ENCODE measurements around the gene BMF.

Gene BMF

DNA sequence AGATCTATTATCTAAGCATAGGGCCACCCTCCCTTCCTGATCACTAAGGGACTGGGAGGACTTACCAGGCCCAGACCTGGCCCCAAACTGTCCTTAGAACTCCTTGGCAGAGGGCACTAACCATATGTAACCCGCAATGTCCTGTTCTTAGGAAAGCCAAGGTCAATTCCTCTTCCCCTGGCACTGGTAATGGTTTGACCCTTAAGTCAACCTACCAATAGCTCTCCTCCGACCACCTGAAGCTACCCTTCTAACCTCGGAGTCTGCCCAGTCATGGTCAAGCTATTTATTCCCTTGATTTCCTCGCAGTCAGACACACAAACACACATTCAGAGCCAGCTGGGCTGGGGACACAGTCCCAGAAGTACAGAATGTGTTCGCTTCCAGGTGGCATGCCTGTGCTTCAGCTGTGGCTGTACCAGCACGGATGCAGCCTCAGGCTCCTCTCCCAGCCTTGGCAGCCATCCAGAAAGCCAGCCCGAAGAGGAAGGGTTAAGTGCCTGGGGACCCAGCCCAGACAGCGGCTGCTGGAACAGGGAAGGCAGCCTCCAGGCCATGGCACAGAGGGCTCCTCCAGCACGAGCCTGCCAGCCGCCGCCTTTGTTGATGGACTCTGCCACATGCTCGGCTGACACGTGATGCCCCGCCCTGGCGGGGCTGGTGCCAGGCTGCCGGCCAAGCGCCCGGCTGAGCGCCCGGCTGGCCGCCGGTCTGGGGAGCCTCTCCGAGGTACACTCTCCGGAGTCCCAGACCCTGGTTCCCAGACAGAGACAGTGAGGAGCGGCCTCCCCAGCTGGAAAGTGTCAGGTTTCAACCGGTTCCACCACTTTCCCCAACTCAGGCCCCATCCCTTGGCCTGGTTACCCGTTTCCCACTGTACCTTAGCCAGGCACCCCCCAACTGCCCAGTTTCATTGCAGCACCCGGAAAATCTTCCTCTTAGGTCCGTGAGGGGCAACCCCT, 5.5 kb downstream of the BMF start:
- TF ChIP-seq ZNF274 (IDR thresholded peaks at IDR 0.05; ENCODE audit: low read depth, low read length) = no peak
- no peak overlapping the region for H3K4me3 ChIP-seq (ENCODE audit: low read length)

DNA sequence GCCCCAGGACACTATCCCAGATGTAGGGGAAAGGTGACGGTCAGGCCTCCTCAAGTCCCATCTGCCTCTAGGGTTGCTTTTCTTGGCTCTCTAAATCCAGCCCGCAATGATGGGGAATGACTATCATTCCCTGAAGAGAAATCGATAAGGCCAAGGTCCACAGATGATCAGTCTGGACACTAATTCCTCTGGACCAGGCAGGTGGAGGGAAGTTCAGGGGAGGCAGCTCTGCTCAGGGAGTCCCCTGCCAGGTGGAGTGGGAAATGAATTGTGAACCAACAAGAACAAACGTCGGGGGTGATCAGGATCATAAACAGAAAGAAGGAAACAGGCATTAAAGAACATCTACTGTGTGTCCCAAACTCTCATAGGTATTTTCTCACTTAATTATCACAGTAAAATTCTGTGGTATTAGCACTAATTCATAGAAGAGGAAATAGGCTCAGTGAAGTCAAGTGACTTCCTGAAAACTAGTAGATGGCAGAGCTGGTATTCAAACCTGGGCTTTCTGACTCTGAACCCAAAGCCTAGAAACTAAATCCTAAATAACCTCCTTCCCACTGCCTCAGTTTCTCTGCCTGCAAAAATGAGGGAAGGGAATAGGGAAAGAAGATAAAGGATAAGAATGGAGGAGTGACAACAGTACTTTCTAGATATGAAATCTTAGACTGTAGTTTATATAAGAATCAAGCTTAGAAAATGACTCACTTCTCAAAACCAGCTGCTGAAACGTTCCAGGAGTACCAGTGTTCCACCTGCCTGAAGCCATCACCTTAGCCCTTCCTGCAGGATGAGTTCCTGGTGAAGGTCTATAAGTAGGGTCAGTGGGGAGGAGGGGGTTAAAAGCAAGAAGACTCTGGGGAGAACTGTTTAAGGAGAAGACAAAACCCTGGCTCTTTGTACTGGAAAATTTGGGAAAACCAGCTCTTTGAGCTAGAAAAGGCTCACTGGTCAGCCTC, 7.5 kb downstream of the BMF start:
- no peak for TF ChIP-seq ZNF274 (IDR thresholded peaks at IDR 0.05; ENCODE audit: low read depth, low read length)
- no peak overlapping the region; the same call in 1 of the 2 replicates for H3K4me3 ChIP-seq (ENCODE audit: low read length)

DNA sequence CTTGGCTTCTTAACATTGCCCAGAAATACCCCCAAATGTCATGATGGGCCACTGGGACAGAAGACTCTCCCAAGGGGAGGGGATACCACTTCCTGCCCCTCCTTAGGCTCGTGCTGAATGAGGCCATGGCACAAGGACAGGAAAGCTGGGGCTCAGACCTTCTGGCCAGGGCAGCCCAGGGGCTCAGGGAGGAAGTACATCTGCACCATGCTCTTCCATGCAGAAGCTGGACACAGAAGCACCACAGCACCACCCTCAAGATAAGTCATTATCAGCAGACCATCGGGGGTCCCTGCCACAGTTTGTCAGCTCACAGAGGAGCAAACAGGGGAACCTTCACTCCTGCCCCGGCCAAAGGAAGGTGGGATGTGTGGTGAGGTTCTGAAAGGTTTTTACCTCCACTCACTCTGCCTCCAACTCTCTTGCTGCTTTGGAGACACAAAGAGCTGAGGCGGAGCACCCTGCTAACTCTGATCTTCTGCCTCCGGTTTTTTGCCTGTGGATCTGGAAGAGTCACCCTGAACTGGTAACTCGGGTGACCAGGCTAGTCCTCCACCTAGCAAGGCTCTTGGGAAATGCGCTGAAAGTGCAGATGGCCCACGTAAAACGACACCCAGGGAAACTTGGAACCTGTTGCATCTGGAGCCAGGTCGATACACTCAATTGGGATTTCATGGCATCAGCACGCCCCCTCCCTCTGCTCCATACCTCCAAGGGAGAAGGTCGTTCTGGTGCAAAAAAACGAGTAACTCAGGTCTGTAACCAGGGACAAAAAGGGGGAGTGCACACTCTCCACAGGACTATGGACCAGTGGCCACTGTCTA, 8.3 kb downstream of the BMF start:
- no peak for TF ChIP-seq ZNF274 (IDR thresholded peaks at IDR 0.05; ENCODE audit: low read depth, low read length)
- H3K4me3 ChIP-seq (ENCODE audit: low read length) = no peak overlapping the region; the same call in 1 of the 2 replicates

DNA sequence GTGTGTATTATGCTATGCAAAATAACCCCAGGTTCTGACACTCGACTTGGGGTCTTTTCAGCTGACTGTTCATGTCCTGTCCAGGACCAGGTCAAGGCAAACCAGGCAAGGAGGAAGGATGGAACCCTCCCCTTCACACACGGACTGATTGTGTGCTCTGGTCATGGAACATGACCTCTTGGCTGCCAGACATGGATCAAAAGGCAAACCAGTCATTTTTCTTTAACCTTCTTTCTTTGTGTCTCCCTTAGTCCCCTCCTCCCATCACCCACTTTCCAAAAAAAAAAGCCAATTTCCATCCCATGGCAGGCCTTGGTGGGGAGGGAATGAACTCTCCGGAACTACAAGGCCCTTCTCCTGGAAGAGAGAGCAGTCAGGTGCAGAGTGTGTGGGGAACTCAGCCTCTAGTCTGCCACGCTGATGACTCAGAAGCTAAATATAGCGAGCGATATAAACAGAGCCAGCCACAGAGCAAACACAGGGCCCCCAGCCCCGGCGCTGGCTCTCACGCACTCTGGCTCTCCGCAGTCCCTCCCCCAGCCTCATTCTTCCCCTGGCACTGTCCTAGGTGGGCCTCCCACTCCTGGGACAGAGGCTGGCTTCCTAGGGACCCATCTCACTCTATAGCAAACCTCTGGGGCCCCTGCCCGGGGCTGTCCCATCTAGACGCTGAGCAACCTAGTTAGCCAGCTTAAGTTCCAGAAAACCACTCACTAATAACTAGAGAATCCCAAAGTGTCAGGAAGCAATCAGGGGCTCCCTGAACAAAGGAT, 10.0 kb downstream of the BMF start:
- no peak for TF ChIP-seq ZNF274 (IDR thresholded peaks at IDR 0.05; ENCODE audit: low read depth, low read length)
- H3K4me3 ChIP-seq (ENCODE audit: low read length) = peak overlapping the region; percentile 7; the same call in 1 of the 2 replicates

DNA sequence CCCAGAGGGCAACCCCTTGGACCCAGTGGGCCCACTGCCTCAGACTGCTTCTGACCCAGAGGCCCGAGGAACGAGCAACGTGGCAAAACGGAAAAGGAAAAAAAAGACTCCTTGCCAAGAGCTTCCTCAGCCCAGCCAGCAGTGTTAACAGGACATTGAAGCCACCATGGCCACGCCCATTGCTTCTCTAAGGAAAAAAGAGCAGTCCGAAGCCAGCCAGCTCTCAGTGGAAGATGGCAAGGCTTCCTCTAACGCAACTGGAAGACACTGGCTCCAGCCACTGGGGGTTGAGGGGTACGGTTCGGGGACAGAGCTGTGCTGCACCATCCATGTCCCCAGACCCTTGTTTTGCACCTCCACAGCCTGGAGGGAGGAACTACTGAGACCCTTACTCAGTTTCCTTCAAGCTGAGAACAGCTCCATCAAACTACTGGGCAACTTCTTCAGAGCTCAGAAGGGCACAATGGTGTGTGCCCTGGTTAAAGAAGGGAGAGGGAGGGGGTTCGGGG, 10.7 kb downstream of the BMF start:
- no peak for TF ChIP-seq ZNF274 (IDR thresholded peaks at IDR 0.05; ENCODE audit: low read depth, low read length)
- no peak overlapping the region; the same call in 1 of the 2 replicates for H3K4me3 ChIP-seq (ENCODE audit: low read length)

DNA sequence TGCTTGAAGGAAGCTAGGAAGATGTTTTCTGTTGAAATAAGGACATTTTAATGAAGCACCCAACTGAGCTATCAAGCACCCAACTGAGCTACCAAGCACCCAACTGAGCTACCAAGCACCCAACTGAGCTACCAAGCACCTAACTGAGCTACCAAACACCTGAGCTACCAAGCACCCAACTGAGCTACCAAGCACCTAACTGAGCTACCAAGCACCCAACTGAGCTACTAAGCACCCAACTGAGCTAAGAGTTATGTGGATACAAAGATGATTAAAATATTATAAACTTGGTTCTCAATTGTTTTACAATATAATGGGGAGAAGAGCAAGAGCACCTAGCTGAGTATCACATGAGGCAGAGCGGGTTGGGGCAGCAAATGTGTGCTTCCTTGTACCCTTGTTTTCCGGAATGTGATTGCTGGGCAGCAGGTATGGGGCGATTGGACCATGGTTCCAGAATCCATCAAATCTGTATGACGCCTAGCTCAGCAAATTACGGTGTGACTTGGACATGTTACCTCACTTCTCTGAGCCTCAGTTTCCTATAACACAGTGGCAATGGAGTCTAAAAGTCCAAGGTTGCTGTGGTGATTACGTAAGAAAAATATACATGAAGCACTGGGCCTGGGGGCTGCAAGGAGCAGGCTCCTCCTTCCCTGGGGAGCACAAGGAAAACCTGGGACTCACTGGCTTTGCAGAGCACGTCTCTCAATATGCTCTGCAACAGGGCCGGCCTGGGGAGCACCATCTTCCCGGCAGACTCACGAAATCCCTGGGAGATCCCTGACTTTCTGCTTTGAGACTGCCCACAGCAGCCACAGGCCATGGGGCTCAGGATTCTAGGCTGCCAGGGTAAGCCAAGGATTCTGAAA, 11.3 kb downstream of the BMF start:
- H3K4me3 ChIP-seq (ENCODE audit: low read length) = no peak overlapping the region; the same call in 1 of the 2 replicates
- TF ChIP-seq ZNF274 (IDR thresholded peaks at IDR 0.05; ENCODE audit: low read depth, low read length) = no peak

DNA sequence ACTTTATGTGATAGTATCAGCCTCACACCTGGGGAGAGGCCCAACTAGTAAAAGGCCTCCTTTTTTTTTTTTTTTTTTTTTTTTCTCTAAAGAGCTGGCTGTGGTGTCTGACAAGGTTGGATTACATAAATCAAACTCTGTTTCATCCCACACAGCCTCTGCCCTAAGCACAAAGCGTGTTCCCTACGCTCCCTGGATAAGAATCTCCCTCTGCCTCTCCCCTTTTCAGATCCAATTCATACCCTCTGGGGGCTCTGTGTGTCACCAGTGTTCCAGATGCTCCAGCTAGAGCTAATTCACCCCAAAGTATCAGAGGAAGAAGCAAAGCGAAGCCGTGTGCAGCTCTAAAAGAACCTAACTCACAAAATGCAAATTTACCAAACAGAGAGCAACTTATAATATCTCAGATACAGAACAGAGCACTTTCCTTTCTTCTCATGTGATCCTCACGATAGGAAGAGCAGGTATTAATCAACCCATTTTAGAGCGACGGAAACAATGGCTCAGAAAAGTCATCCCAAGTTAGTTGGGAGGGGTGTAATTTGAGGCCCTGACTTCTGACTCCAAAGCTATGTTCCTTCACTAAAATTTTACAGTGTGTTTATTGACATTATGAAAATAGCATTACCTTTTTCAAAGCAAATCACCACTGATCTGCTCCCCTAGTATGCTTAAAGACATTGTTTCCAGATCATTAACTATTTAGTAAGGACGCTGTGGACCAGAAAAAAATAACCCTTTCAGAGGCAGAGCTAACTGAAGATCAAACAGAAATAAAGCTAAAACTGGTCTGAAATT, 12.4 kb downstream of the BMF start:
- peak overlapping the region; percentile 19; the same call in 1 of the 2 replicates for H3K4me3 ChIP-seq (ENCODE audit: low read length)
- no peak for TF ChIP-seq ZNF274 (IDR thresholded peaks at IDR 0.05; ENCODE audit: low read depth, low read length)

DNA sequence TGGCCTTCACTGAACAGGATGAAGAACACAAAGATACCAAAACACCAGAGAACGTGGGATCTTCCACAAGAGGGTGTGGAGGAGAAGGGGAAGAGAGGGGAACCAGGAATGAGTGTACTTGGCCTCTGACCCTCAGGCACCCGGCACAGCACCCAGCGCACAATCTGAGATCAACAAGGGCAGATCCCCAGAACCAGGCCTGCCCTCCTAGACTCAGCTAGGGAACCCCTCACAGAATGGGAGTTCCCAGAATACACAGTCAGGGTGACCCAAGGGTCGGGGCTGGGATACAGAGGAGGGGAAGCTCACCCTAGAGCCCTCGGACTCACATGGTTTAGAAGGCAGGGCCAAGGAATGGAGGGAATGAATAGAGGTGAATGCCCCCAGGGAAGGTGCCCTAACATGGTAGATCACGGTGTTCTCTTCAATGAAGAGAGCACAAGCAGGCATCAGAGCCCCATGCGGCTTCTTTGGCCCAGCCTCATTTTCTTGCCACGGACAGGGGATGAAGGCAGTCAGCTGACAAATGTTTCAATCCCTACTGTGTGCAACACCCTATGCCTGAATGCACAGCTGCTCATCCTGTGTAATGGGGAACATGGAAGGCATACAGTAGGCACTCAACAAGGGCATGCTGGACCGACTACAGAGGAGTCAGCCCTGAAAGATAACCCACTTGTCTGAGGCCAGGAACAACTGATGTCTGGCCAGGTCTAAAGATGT, 13.1 kb downstream of the BMF start:
- TF ChIP-seq ZNF274 (IDR thresholded peaks at IDR 0.05; ENCODE audit: low read depth, low read length) = no peak
- no peak overlapping the region; the same call in 1 of the 2 replicates for H3K4me3 ChIP-seq (ENCODE audit: low read length)

DNA sequence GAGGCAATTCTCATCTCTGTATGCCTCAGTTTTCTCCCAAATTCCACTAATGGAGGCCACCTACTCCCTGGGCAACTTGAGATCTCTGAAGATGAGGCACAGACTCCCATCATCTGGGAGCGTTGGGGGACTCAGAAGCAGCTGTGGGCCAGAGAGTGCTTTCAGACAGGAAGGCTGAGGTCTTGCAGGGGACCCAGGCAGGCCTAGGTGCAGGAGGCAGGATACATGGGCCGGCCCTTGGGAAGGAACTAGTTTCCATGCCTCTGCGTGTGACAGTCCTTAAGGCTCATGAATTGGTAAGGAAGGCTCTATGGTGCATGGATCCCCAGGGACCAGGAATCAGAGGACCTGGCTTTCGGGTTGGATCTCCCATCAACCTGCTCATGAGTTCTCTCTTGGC, 14.5 kb downstream of the BMF start:
- TF ChIP-seq ZNF274 (IDR thresholded peaks at IDR 0.05; ENCODE audit: low read depth, low read length) = no peak
- no peak overlapping the region for H3K4me3 ChIP-seq (ENCODE audit: low read length)
